ENCODE results near the gene WNT8A.
"Not testable (repeated sequence)": the region's sequence is repeated elsewhere in the genome, so short reads cannot be mapped to it uniquely, and the experiment has no call there.

The WNT8A gene

GRCh38 chr5:138083702-138084101 lies at the start of gene WNT8A:
WNT8A (plus strand) TSS chr5:138084033; CDS start chr5:138084128, 95 bp downstream.
- no peak for TF ChIP-seq CTCF (IDR thresholded peaks at IDR 0.05; ENCODE audit: borderline replicate concordance, insufficient read depth, low read depth, low read length)
- H3K4me3 ChIP-seq (ENCODE audit: low read depth, low read length): no peak within 1 kb of the TSS

GRCh38 chr5:138035605-138036537 lies 48.0 kb upstream of the WNT8A start:
- TF ChIP-seq CTCF (IDR thresholded peaks at IDR 0.05; ENCODE audit: borderline replicate concordance, insufficient read depth, low read depth, low read length): peak; percentile 61
- no peak overlapping the region for H3K4me3 ChIP-seq (ENCODE audit: low read depth, low read length)

GRCh38 chr5:138037271-138037670 lies 46.6 kb upstream of the WNT8A start:
- TF ChIP-seq CTCF (IDR thresholded peaks at IDR 0.05; ENCODE audit: borderline replicate concordance, insufficient read depth, low read depth, low read length): no peak
- H3K4me3 ChIP-seq (ENCODE audit: low read depth, low read length): no peak overlapping the region

GRCh38 chr5:138037907-138038633 lies 45.8 kb upstream of the WNT8A start:
- TF ChIP-seq CTCF (IDR thresholded peaks at IDR 0.05; ENCODE audit: borderline replicate concordance, insufficient read depth, low read depth, low read length): no peak

GRCh38 chr5:138038826-138039225 lies 45.0 kb upstream of the WNT8A start:
- no peak overlapping the region for H3K4me3 ChIP-seq (ENCODE audit: low read depth, low read length)
- no peak for TF ChIP-seq CTCF (IDR thresholded peaks at IDR 0.05; ENCODE audit: borderline replicate concordance, insufficient read depth, low read depth, low read length)

More at GRCh38 chr5:138037907-138038633, 45.8 kb upstream of the WNT8A start:
- no peak overlapping the region for H3K4me3 ChIP-seq (ENCODE audit: low read depth, low read length)

GRCh38 chr5:138045283-138045682 lies 38.5 kb upstream of the WNT8A start:
- not testable (repeated sequence) for H3K4me3 ChIP-seq (ENCODE audit: low read depth, low read length)

GRCh38 chr5:138051441-138052296 lies 32.2 kb upstream of the WNT8A start:
- H3K4me3 ChIP-seq (ENCODE audit: low read depth, low read length): no peak overlapping the region
- TF ChIP-seq CTCF (IDR thresholded peaks at IDR 0.05; ENCODE audit: borderline replicate concordance, insufficient read depth, low read depth, low read length): no peak

- not testable (repeated sequence) for H3K4me3 ChIP-seq (ENCODE audit: low read depth, low read length)
These were observed 31.1 kb upstream of the WNT8A start for GRCh38 chr5:138052718-138053117.

All from GM12875 (cell line).